NCI-H2107 treated with DMSO at 0.1 percent for 48 hours (cell line): ENCODE data around the gene DBF4B.

Experiments
- DNase-seq: peaks from one replicate; lab custom pipeline; 2025; ENCODE audit not compliant: unreplicated experiment; lab: John Stamatoyannopoulos, UW

Gene DBF4B

DNA sequence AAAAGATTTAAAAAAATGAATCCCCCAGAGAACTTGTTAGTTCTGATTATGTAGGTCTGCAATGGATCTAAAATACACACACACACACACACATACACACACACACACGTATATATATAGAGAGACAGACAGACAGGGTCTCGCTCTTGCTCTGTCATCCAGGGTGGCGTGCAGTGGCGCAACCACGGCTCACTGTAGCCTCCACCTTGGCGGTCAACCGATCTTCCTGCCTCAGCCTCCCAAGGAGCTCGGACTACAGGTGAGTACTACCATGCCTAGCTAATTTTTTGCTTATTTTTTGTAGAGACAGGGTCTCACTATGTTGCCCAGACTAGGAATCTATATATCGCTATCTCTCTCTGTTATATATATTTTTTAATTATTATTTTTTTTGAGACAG is 88.3 kb downstream of the DBF4B start:
- no peak for DNase-seq

- DNase-seq: no peak
These were observed 89.3 kb downstream of the DBF4B start for GRCh38 chr17:44797802-44798201.

DNA sequence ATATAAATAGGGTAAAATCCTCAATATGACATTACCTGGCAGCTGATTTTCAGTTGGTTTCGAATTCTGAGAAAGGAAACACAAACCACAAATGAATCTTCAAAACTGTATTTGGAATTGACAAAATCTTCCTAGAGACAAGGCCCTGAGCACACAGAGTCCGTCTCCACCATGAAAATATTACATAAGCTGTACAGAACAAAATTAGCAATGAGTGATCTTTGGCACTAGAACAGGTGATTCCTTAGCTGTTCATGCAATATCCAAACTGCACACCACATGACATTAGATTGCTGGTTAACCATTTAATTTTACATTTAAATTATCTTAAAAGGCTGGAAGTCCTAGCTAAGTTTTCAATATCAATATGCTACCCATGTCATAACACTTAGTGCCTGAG is 89.9 kb downstream of the DBF4B start:
- DNase-seq: no peak
